SK-N-SH (cell line): ENCODE data around the gene ESYT3.

Source experiments
- FOXJ3 ChIP-seq: sonication (generic); formaldehyde crosslinking; IDR thresholded peaks from 2 replicates; pipeline ENCODE4 v1.5.1; 2020; ENCODE audit warnings: mild to moderate bottlenecking, missing genetic modification reagents
- GATA2 ChIP-seq: sonication (generic); formaldehyde crosslinking; IDR thresholded peaks from 2 replicates; pipeline ENCODE4 v1.5.0; 2020; ENCODE audit warnings: mild to moderate bottlenecking, missing genetic modification reagents
- POLR2AphosphoS5 ChIP-seq: IDR thresholded peaks from 2 replicates; pipeline ENCODE4 v1.6.1; 2012; ENCODE audit warnings: low read depth, low read length
- SIN3A ChIP-seq: IDR thresholded peaks from 2 replicates; pipeline ENCODE4 v1.6.1; 2012; ENCODE audit warnings: low read depth, mild to moderate bottlenecking, low read length, moderate library complexity, borderline replicate concordance
- TF ChIP-seq, protein P1 (sequence below): fragments of 200-600 bp; sonication (generic); IDR thresholded peaks from 2 replicates; pipeline ENCODE4 v1.6.1; 2017; ENCODE audit warnings: antibody characterized with exemption, mild to moderate bottlenecking, moderate library complexity
- TF ChIP-seq, protein P2 (sequence below): IDR thresholded peaks from 2 replicates; pipeline ENCODE4; 2012

DNA sequence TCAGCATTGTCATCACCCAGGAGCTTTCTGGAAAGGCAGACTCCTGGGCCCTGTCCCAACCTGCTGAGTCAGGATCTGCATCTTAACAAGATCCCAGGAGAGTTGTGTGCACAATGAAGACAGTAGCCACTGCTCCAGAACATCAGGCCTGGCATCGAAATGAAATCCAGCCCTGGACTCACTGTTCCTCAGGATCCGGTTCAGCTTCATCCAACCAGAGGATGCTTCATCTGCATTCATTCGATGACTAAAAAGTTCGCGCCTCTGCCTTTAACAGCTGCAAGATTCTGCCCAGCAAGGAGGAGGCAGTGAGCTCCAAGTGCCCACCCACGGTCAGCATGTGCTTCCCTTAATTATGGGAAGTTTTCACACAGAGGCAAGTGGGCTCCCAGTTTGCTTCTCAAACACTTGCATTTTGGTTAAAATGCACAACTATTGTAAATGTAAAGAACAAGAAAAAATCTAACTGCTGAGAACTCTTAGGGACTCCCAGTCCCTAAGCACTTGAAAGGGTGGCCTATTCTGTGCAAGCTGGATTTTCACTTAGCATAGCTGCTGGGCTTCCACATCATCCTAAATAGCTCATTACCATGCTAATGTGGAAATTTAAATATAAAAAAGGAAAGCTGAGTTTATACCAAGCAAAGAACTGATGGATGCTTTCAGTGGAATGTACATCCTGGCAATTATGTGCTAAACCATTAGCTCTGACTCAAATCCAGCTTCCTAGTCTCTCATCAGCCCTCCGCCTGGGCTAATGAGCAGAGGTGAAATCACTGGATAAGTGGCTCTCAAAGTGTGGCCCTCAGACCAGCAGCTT, 25.5 kb upstream of the ESYT3 start:
- no peak for TF ChIP-seq SIN3A
- no peak for TF ChIP-seq FOXJ3 (CRISPR knock-in tag)
- TF ChIP-seq GATA2 (CRISPR knock-in tag) = no peak
- TF ChIP-seq, protein P1, sequence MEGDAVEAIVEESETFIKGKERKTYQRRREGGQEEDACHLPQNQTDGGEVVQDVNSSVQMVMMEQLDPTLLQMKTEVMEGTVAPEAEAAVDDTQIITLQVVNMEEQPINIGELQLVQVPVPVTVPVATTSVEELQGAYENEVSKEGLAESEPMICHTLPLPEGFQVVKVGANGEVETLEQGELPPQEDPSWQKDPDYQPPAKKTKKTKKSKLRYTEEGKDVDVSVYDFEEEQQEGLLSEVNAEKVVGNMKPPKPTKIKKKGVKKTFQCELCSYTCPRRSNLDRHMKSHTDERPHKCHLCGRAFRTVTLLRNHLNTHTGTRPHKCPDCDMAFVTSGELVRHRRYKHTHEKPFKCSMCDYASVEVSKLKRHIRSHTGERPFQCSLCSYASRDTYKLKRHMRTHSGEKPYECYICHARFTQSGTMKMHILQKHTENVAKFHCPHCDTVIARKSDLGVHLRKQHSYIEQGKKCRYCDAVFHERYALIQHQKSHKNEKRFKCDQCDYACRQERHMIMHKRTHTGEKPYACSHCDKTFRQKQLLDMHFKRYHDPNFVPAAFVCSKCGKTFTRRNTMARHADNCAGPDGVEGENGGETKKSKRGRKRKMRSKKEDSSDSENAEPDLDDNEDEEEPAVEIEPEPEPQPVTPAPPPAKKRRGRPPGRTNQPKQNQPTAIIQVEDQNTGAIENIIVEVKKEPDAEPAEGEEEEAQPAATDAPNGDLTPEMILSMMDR = no peak
- TF ChIP-seq, protein P2, sequence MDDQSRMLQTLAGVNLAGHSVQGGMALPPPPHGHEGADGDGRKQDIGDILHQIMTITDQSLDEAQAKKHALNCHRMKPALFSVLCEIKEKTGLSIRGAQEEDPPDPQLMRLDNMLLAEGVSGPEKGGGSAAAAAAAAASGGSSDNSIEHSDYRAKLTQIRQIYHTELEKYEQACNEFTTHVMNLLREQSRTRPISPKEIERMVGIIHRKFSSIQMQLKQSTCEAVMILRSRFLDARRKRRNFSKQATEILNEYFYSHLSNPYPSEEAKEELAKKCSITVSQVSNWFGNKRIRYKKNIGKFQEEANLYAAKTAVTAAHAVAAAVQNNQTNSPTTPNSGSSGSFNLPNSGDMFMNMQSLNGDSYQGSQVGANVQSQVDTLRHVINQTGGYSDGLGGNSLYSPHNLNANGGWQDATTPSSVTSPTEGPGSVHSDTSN = no peak
- no peak for TF ChIP-seq POLR2AphosphoS5
